ELF-1 (cell line): ENCODE data around the gene NFYA.
A peak's percentile ranks its signal among the peaks of the same experiment; 100 is the strongest.
"Not testable (repeated sequence)": the region's sequence is repeated elsewhere in the genome, so short reads cannot be mapped to it uniquely, and the experiment has no call there.

ENCODE experiments used
- DNase-seq: peaks from one replicate; pipeline ENCODE4 v3.0.0-alpha.2; 2016; ENCODE audit warnings: low read depth, low spot score

Gene NFYA

GRCh38 chr6:41115027-41115426 lies 42.3 kb downstream of the NFYA start:
- DNase-seq, result not testable (repeated sequence)

- no peak for DNase-seq
These were observed 46.7 kb downstream of the NFYA start for GRCh38 chr6:41119508-41119907.

GRCh38 chr6:41120058-41120457 lies 47.3 kb downstream of the NFYA start:
- DNase-seq, result no peak

- no peak for DNase-seq
These were observed 49.6 kb downstream of the NFYA start for GRCh38 chr6:41122373-41122772.

- no peak for DNase-seq
These were observed 50.1 kb downstream of the NFYA start for GRCh38 chr6:41122918-41123317.

- no peak for DNase-seq
These were observed 52.5 kb downstream of the NFYA start for GRCh38 chr6:41125282-41125681.

GRCh38 chr6:41132254-41132653 lies 59.5 kb downstream of the NFYA start:
- peak; percentile 44 for DNase-seq

- no peak for DNase-seq
These were observed 62.5 kb downstream of the NFYA start for GRCh38 chr6:41135062-41135832.

GRCh38 chr6:41136911-41137310 lies 64.1 kb downstream of the NFYA start:
- DNase-seq, result no peak

- no peak for DNase-seq
These were observed 75.1 kb downstream of the NFYA start for GRCh38 chr6:41147917-41148316.
